Mucosa of gallbladder (tissue), 1 donor: ENCODE data around the gene NODAL. TPM values are rescaled to one million over a fixed set of nuclear protein-coding genes. Genes with fewer than 3 reads are reported as not detected.

ENCODE experiments used
- DNase-seq: peaks from one replicate; pipeline ENCODE4 v3.0.0-alpha.2; 2020; ENCODE audit warnings: low spot score
- total RNA-seq: library from RNA; stranded (reverse); gene quantifications from one replicate; pipeline ENCODE4 v1.2.1, GENCODE V29; 2021
- donor health status: DM: no; HTN: no; CAD: no.

Gene NODAL
- total RNA-seq, 1 donor from 2014 or later, result 0.12 TPM

- no peak for DNase-seq
Observed at GRCh38 chr10:70432561-70433263, 8.8 kb downstream of the NODAL start.

DNA sequence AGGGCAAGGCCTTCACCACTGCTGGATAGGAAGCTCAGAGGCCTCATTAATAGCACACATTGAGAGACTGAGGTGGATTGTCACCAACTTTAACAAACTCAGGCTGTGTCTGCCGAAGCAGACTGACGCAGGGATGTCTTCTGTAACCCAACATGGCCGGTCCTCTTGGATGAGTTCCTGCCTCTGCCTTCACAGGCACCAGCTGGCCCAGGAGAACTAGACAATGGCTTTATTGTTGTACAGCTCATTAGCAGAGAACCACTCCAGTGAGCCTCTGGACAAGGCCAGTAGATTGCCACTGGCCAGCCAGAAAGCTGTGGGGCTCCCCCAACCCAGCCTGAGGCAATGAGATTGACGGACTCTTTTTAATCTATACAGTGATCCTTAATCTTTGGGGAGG is 9.4 kb downstream of the NODAL start:
- DNase-seq, result no peak

GRCh38 chr10:70430493-70431445 is 10.7 kb downstream of the NODAL start:
- peak; percentile 72 for DNase-seq

DNA sequence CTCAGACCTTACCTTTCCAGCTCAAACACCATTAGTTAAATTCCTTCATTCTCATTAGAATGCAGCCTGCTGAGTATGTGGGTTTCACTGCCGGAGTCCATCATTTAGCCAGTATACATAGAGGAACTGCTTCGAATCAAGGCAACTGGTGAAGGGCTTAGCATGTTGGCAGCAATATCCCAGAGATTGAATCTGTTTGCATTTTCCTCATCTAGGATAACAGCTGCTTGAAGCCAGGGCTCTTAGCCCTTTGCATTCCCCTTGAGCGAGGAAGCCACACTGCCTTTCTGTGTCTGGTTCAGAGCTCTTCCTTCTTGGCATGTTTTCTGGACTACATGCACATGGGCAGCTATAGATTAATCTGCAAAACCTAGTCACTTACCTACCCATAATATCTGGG is 14.7 kb downstream of the NODAL start:
- DNase-seq, result no peak

DNA sequence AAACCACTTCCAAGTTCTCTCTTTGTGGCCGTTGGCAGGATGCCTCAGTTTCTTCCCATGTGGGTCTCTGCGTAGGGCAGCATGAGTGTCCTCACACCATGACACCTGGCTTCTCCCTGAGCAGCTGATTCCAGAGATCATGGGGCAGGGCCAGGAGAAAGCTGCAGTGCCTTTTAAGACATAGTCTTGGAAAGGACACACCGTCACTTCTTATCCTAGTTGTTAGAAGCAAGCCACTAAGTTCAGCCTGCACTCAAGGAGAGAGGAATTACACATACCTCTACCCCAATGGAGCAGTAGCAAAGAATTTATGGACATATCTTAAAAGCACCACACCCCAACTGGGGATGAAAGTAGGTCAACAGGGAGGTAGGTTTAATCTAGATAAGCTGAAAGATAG is 16.4 kb downstream of the NODAL start:
- DNase-seq, result no peak

- DNase-seq, result no peak
Observed at GRCh38 chr10:70424320-70424719, 17.2 kb downstream of the NODAL start.

DNA sequence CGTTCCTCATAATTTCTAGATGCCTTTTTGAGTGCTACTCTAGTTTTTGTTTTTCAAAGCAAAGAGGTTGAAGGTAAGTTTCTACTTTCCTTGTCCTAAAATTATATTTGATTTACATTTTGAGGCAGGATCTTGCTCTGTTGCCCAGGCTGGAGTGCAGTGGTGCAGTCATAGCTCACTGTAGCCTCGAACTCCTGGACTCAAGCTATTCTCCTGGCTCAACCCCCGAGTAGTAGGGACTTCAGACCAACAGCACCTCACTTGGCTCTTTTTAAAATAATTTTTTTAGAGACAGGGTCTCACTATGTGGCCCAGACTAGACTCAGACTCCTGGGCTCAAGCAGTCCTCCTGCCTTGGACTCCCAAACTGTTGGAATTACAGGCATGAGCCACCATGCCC is 22.8 kb downstream of the NODAL start:
- no peak for DNase-seq

DNA sequence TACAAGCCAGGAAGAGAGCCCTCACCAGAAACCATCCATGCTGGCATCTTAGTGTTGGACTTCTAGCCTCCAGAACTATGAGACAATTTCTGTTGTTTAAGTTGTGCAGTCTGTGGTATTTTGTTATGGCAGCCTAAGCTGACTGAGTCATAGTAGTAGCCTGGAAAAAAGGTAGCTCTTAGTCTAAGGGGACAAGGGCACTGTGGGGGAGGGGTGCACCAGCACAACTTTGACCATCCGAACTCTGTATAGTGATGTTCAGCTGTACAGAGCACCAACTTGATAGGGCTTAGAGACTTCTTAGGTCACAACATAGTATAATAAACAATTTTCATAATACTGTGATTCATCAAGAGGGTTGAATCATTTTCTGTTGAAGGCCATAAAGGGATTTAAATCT is 23.3 kb downstream of the NODAL start:
- DNase-seq, result no peak

DNA sequence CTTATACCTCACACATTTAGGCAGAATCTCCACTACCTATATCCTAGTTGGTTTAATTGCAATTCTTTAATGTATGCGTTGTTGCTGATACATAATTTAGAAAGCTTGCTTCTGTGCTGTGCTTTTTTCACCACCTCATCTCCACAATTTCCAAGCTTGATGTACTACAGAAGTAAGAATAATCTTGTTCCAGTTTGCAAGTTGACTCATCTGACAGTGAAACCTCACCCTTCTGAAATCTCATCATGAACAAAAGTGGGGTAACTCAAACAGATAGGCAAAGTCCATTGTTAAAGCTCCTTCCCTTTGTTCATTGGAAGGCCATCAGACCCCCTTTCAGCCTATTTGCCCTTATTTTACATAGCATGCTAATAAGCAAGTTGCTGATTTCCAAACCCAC is 23.9 kb downstream of the NODAL start:
- no peak for DNase-seq

- DNase-seq, result no peak
Observed at GRCh38 chr10:70412356-70412755, 29.1 kb downstream of the NODAL start.

GRCh38 chr10:70410608-70411007 is 30.9 kb downstream of the NODAL start:
- DNase-seq, result no peak

DNA sequence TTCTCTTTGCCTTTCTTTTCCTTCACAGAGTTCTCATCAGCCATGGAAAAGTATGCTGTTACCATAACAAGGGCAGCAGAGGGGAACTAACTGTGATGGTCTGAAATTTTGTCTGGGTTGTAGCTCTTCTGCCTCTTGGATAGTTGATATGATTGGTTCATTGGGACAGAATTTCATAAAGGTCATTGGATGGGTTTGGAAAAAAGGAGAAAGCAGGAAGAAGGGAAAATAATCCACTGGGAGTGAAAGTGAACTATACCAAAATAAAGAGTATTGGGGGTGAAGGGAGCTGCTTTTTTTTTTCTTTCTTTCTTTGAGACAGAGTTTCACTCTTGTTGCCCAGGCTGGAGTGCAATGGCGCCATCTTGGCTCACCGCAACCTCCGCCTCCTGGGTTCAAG is 31.7 kb downstream of the NODAL start:
- no peak for DNase-seq

- peak; percentile 82 for DNase-seq
Observed at GRCh38 chr10:70405037-70405824, 36.2 kb downstream of the NODAL start.

GRCh38 chr10:70404787-70405036 is 36.8 kb downstream of the NODAL start:
- peak; percentile 51 for DNase-seq

GRCh38 chr10:70404036-70404786 is 37.3 kb downstream of the NODAL start, which contains the start of gene EIF4EBP2:
EIF4EBP2 (plus strand) TSS chr10:70404145; CDS start chr10:70404402, 257 bp downstream.
- peak; percentile 98 for DNase-seq

GRCh38 chr10:70403483-70404035 is 37.9 kb downstream of the NODAL start:
- no peak for DNase-seq

- DNase-seq, result no peak
Observed at GRCh38 chr10:70399177-70399576, 42.3 kb downstream of the NODAL start.

DNA sequence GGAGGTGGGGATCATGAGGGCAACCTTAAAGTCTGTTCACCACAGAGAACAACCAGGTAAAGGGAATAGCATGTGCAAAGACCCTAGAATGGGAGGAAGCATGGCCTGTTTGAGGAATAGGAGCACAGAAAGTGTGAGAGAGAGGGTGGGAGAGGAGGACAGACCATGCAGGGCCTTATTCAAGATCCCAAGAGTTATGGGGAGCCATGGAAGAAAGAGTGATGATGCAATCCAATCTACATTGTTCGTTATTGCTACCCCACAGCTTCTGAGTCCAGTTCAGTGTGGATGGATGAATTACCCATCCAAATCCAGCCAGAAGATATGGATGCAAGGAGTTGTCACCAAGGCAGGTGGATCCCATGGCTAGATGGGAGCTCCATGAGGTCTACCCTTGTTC is 45.3 kb downstream of the NODAL start:
- DNase-seq, result no peak

DNA sequence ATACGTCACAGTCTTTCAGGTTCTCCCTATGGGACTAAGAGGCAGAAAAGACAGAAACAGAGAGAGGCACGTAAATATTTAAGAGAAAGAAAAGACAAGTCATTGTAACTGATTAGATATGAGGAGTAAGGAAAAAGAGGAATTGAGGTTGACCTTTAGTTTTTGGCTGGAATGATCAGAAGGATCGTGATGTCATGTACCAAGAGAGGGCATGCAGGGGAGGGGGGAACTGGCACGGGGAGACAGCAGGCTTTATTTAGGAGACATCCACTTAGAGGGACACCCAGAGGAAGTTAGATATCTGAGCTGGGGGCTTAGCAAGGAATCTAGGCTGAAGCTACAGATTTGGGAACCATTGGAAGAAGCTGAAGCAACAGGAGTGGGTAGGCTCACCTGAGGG is 49.8 kb downstream of the NODAL start:
- no peak for DNase-seq
